ENCODE measurements around the gene RINL.
A peak's percentile ranks its signal among the peaks of the same experiment; 100 is the strongest.
"Not testable (repeated sequence)": the region's sequence is repeated elsewhere in the genome, so short reads cannot be mapped to it uniquely, and the experiment has no call there.

RINL gene

DNA sequence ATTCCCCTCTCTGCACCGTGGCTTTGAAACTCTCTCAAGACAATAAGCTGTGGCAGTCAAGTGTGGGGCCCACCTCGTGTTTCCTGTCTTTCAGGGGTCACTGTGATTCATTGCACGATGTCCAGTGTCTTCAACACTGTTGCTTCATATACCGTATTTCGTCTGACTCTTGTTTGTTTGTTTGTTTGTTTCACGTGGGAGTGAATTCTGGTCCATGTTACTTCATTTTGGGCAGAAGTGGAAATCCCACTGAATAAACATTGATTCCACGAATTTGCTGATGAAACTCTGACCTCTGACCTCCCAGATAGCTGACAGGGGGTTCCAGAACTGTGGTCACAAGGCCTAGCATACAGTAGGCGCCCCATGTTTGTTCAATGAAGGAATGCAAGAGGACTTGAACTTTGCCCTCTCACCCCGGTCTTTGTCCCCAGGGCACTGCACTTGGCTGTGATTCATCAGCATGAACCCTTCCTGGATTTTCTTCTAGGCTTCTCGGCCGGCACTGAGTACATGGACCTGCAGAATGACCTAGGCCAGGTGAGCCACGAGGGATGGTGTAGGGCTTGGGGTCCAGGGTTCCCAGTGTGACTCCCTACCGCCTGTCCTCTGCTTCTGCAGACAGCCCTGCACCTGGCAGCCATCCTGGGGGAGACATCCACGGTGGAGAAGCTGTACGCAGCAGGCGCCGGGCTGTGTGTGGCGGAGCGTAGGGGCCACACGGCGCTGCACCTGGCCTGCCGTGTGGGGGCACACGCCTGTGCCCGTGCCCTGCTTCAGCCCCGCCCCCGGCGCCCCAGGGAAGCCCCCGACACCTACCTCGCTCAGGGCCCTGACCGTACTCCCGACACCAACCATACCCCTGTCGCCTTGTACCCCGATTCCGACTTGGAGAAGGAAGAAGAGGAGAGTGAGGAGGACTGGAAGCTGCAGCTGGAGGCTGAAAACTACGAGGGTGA is 26.8 kb upstream of the RINL start:
- no peak for DNase-seq

DNA sequence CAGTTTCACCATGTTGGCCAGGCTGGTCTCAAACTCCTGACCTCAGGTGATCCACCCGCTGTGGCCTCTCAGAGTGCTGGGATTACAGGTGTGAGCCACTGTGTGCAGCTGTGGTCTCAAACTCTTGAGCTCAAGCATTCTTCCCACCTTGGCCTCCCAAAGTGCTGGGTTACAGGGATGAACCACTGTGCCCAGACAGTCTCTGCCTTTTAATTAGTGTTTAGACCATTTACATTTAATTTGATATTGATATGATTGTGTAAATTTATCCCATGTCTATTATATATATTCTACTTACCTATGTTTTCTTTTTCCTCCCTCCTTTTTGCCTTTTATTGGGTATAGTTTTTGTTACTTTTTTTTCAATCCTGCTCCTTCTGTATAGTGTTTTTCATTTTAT is 23.6 kb upstream of the RINL start:
- DNase-seq: no peak

DNA sequence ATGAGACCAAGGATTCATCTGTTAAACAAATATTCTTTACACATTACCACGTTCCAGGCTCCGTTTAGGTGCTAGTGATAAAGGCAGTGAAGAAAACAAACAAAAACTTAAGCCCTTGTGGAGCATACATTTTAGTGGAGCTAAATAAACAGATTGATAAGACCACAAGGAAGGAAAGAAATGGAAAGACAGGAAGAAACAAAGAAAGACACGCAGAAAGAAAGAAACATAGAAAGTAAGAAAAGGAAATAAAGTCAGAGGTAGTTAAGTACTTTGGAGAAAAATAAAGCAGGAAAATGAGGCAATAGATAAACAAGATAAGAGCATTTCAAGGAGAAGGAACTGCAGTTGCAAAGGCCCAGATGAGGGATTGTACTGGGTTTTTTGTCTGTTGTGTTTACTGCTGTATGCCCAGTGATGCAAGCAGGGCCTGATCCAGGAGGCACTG is 22.7 kb upstream of the RINL start:
- no peak for DNase-seq

DNA sequence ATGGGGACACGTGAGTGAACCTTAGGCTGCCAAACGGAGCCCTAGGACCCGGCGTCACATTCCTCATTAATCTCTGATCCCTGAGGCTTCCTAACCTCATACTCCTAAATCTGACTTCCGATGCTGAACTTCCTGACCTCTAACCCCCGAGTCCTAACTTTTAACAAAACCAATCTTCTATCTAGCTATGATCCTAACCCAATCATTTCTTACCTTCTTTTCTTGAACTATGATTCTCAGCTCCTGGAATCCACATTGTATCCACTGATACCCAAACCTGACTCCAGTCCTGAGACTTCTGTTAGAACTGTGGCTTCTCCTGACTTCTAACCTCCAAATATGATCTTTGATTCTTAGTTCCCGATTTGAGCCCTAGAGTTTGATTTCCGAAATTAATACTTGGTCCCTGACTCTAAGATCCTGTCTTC is 22.1 kb upstream of the RINL start:
- DNase-seq: no peak

DNA sequence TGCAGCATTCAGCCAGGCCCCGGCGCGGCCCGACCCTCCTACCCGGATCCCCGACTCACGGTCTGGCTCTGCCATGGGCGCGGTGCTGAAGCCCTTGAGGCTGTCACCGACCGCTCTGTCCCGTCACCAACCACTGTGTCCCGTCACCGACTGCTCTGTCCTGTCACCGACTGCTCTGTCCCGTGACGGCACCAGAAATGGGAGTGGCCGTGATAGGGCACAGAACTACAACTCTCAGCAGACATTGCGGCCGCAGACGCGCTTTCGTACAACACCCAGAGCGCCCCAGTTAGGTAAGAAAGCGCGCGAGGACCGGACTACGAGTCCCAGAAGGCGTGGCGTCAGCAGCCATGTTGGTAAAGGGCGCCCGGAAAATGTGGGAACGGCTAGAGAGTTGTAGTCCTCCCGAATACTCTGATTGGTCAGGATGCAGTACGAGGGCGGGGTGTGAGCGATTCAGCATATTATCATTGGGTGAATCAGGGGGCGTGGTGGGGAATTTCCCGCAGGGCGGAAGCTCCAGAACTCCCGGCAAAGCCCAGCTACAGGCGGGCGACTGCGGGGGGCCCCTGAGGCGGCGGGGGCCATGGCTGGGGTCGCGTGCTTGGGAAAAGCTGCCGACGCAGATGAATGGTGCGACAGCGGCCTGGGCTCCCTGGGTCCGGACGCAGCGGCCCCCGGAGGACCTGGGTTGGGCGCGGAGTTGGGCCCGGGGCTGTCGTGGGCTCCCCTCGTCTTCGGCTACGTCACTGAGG is 21.5 kb upstream of the RINL start, which contains the start of the genes NFKBIB and SIRT2:
TSS of gene NFKBIB (plus strand) at position 523 of the 755 bp plus-strand sequence. CDS start at position 587, 64 bp downstream.
TSS of gene SIRT2 (minus strand) at position 172 of the 755 bp plus-strand sequence. CDS start at position 75, 97 bp downstream.
- DNase-seq: peak; percentile 100

DNA sequence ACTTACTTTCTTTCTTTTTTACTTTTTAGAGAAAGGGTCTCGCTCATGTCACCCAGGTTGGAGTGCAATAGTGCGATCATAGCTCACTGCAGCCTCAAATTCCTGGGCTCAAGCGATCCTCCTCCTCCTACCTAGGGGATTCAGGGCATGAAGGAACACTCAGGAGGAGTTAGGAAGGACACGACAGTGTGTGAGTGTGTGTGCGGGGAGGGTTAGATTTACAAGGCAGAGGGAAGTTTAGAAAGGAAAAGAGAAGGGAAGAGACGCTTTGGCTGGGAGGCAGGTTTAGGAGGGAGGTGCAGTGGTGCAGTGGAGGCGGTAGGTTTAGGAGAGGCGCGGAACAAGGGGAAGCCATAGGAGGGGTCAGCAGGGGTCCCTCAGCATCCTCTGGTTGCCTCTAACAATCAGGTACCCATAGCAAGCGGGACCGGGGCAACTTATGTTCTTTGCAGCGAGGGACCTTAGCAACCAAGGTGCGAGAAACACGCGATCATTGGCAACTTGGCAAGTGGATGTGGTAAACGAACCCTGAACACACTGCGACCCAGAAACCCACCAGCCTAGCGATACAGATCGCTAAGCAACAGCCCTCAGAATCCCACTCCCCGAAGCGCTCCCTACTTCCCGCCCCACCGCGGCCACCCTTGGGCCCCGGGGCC is 20.8 kb upstream of the RINL start:
- DNase-seq: no peak

DNA sequence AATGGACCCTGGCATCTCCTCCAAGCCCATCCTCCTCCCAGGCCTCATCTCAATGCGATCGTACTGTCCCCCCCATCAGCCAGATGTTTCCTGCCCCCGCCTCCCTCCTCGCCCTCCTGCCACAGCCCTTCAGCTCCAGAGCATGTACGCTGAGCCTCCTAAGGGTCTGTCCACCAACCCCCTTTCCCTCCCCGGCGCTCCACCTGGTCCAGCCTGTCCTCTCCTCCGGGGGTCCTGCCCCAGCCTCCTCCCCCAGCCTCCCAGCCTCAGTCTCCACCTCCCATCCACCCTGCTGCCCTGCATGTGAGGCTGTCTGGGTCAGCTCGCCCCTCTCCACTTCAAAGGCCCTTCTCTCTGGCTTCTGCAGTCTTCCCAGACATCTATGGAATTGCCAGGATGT is 16.9 kb upstream of the RINL start:
- DNase-seq: no peak

DNA sequence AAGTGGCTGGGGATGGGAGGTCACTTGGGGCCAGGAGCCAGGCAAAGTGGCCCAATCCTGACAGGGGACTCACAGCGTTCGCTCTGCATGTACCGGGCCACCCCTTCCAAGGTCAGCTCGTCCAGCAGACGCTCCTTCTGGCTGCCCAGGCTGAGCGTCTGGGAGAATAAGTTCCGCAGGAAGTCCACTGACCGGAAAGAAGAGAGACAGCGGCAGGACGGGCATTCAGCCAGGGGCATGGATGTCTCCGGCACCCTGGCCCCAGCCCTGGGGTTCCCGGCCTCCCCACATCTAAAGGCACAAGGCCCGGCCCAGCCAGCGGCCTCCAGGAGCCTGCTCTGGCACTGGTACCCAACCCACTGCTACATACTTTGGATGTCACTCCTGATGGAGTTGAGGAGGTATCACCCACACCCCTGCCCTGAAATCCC is 15.3 kb upstream of the RINL start:
- no peak for DNase-seq

DNA sequence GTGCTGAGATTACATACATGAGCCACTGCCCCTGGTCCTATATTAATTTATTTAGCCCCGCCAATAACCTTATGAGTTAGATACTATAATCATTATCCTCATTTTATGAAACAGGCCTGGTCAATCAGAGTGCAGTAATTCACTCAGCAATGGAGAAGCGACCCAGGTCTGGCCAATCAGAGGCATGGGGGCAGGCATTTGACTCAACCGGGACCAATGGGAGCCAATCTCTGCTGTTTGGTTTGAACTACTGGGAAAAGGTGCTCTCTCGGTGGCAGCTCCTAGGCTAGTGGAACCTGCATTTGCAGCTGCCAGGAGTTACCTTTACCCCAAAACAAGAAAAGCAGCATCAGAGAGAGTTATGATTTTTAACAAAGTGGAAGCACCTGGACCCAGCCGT is 14.8 kb upstream of the RINL start:
- no peak for DNase-seq

DNA sequence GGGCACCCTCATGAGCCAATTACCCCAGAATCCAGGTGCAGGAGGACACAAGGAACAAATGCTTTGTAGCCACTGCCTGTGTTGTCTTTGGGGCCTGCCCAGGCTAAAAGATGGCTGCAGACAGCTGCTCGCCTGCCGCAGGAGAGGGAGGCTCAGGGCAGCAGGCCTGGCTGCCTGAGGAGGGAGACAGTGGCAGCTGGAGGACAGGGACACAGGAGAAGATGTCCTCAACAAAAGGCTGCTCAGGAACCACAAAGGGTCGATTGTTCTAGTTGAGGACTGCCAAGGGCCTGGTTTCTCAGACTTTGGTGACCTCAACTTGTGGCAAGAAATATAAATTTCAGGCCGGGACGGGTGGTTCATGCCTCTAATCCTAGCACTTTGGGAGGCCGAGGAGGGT is 13.7 kb upstream of the RINL start:
- DNase-seq: no peak

DNA sequence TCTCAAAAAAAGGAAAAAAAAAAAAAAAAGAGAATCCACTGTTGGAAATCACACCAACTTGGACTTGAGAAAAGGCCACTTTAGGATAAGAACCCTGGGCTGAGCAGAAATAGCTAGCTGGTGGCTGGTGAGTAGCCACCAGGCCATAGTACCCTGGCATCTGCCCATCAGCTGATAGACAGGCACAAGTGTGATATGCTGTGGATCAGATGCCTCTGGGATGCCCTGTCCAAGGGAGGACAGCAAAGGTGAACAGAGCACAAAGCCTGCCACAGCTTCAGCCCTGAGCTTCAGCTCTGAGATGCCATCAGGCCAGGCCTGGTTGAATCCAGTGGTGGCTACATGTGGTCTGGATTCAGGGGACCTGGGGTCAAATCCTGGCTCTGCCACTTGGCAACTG is 12.6 kb upstream of the RINL start:
- no peak for DNase-seq

DNA sequence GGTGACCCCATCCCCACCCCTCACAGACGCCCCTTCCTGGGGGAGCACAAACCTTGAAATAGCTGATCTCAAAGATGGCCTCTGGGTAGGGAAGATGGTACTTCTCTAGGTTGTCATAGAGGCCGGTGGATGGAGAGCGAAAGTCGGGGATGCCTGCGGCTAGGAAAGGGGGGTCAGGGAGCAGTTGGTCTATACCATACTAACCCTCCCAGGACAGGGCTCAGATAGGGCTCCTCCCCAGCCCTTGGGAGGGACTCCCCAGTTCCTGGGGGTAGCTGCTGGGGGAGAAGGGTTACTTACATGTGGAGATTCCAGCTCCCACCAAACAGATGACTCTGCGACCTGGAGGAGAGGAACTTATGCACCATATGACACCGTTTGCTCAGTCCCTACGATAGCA is 11.7 kb upstream of the RINL start:
- DNase-seq: no peak

DNA sequence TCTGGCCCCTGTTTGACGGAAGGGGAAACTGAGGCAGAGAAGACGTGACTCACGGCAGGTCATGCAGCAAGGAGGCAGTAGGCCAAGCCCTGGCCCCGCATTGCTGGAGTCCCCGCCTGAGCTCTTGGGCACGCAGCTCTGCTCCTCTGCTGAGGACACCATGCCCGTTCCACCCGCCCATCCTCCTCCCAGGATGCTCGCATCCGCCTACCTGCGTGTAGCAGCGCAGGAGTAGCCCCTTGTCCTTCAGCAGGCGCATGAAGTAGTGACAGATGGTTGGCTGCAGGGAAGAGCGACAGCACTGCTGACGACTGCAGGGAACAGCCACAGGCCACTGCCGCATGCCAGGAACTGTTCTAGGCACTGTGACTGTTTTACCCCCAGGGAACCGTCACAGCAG is 10.8 kb upstream of the RINL start:
- DNase-seq: no peak

DNA sequence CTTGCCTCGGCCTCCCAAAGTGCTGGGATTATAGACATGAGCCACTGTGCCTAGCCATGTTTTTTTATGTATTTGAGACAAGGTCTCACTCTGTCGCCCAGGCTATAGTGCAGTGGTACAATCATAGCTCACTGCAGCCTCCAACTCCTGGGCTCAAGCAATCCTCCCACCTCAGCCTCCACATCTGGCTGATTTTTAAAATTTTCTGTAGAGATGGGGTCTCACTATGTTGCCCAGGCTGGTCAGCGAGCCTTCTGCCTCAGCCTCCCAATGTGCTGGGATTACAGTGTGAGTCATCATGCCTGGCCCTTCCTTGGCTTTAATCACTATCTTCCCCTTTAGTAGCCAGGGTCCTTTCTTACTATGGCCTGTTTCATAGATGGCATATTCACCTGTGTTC is 6.6 kb upstream of the RINL start:
- not testable (repeated sequence) for DNase-seq

DNA sequence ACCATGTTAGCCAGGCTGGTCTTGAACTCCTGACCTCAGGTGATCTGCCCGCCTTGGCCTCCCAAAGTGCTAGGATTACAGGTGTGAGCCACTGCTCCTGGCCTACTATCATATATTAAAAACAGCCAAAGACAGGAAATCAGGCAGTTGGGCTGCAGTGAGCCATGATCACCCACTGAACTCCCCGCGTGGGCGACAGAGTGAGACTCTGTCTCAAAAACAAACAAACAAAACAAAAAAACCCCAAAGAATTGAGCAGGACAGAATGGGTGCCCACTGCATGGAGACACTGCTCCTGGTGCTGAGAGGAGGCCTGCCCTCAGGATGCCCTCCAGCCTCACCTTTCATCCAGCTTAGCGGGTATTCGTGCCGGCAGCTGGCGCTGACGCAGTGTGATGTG is 5.2 kb upstream of the RINL start:
- no peak for DNase-seq

DNA sequence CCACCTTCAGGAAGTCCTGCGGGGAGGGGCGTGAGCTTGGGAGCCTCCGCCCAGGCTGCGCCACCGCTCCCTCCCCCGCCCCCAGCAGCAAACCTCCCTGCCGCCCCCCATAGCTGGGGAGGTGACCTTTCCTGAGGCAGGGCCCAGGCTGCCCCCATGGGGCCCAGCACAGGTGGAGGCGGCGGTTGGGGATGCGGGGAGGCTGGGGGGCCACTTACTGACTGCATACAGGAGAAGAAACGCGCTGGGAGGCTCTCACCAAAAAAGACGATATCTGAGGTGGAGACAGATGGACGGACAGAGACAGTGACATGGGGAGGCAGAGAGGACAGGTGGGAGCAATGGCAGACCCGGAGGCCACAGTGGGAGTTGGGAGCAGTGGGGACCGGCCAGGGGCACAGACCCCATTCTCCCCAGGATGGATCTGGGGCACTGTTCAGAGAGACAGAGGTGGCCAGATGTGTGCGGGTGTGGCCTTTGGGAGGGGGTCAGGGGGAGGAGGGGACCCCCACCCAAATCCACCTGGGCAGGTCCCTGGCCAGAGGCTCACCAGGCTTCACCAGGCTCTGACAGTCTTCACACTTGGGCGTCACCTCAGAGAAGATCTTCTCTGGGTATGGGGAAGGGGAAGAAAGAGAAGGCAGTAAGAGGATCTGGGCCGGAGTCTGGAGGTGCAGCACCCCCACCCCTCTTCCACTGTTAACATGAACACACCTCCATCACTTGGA is 3.0 kb upstream of the RINL start:
- DNase-seq: no peak

DNA sequence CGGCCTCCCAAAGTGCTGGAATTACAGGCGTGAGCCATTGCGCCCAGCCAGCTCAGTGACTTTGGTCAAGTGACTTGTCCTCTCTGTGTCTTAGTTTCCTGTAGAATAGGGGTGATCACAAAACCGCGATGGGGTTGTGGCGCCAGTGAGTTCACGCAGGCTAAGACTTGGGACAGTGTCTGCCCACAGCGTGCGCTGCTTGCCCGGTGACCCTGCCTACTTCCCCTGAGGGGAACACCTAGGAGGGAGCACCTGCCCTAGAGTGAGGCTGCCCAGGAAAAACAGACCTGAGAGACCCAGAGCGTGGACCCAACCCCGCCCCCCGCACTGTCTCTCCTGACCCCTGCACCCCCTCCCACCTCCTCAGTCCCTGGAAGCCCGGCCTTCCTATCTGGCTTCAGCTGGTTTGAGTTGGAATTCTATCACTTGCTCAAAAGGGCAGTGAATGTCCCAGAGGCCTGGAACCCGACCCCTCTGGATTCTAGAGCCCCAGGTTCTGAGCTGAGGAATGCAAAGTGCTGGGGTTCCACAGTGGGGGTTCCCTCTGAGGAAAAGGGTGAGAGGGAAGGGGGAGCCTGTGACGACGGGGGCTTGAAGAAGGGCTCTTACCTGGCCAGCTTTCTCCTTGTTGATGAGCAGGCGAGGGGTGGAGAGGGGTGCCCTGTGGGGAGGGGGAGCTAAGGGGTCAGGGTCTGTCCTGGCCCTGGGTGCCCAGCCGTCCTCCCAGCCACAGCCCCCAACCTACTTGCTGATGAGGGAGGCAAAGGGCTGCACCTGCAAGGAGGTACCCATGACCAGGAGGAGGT is 2.2 kb upstream of the RINL start:
- no peak for DNase-seq

DNA sequence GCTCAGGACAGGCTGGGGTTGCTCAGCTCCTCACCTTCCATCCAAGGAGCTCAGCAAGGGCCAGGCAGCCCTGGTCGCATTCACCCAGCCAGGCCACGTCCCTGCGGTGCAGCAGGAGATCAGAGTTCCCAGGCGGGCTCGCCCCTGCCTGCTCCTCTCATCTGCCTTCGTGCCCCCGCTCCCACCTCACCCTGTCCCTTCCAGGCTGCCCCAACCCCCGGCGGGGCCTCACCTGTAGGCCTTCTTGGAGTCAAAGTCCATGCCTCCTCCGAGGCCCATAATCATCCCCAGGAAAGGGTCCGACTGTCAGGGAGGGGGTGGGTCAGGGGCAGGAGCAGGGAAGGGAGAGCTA is 1.3 kb upstream of the RINL start:
- DNase-seq: no peak

DNA sequence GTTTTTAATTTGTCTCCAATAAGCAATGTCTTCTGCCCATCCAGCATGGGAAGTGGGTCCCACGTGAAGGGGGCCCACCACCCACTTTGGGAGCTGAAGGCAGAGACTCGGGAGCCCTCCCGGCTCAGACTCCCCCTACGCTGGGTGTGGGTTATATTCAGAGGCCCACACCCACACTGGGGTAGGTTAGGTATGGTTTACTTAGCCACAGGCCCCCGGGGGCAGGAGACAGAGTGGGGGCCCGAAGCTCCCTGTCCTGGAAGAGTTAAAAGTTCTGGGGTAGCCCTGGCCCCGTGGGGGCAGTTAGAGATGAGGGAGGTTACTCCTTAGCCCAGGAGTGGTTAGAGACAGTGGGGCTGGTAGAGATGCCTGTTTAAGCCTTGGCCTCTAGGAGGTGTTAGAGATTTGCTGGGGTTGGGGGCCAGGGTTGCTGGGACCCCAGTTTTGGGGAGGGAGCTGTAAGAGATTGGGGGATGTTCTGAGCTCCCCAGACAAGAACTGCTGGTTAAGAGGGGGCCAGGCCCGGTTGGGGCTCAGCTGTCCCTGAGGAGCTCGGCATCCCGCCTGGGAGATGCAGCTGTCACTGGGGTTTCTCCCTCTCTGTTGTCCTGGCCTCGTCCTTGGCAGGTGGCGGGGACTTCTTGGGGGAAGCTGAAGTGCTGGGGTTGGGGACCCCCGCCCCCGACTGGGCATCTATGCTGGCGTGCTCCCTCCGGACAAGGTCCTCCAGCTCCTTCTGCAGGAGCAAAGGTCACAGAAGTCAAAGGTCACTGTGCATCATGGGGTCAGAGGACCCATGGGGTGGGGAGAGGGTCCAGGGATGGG is 712 bp upstream of the RINL start:
- no peak for DNase-seq

DNA sequence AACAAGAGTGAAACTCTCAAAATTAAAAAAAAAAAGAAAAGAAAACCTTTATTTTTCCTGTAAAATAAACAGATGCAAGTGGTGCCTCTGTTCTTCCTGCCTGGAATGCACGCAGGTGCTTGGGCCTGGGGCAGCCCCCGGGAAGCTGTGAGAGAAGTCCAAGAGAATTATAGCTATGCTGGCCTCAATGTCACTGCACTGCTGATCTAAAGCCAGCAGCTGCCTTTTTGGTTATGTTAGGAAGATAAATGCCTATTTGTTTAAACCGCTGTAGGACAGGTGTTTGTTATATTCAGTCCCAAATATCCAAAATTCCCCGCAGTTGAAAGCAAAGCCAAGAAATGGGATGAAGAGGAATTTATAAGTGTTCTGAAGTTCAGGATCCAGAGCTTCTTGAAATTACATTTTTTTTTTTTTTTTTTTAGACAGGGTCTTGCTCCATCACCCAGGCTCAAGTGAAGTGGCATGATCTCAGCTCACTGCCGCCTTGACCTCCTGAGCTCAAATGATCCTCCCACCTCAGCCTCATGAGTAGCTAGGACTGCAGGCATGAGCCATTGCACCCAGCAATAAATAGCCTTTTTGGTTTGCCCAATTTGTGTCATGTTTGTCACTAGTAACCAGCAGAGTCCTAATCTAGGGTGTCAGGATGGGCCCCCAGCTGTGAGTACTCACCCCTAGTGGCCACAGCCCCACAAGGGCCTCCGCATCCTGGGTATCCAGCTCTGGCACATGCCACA is 2.2 kb downstream of the RINL start:
- DNase-seq: no peak

Data from stimulated activated CD4-positive, alpha-beta T cell treated with anti-CD3 and anti-CD28 coated beads, Interleukin-4, amount 100 ng/mL, for 24 hours (primary cell).